Neural progenitor cell (in vitro differentiated cells): ENCODE results near the gene HMX2. TPM values are rescaled to one million over a fixed set of nuclear protein-coding genes. Genes with fewer than 3 reads are reported as not detected.

Experiments
- DNase-seq: peaks from one replicate; pipeline ENCODE4 v3.0.0-alpha.2; 2016; ENCODE audit warnings: low spot score
- H2AFZ ChIP-seq: fragments of 200-600 bp; sonication (generic); replicated peaks from 2 replicates; pipeline ENCODE4 v1.6.1; 2016; ENCODE audit warnings: antibody characterized with exemption
- H3F3A ChIP-seq: fragments of 200-600 bp; sonication (generic); 2 replicates; pipeline ENCODE4 v1.6.1; 2016; ENCODE audit warnings: antibody characterized with exemption, low read depth
- H3K27ac ChIP-seq: fragments of 200-600 bp; sonication (generic); 2 replicates; pipeline ENCODE4 v1.5.1; 2016; ENCODE audit warnings: mild to moderate bottlenecking
- H3K27me3 ChIP-seq: fragments of 200-600 bp; sonication (generic); 2 replicates; pipeline ENCODE4 v1.6.1; 2016; ENCODE audit warnings: mild to moderate bottlenecking, moderate library complexity
- H3K36me3 ChIP-seq: fragments of 200-600 bp; sonication (generic); 2 replicates; pipeline ENCODE4 v1.5.1; 2016
- H3K4me1 ChIP-seq: fragments of 200-600 bp; sonication (generic); 2 replicates; pipeline ENCODE4 v1.6.1; 2016; ENCODE audit warnings: mixed run types
- H3K4me2 ChIP-seq: fragments of 200-600 bp; sonication (generic); 2 replicates; pipeline ENCODE4 v1.6.1; 2016
- H3K4me3 ChIP-seq: fragments of 200-600 bp; sonication (generic); 2 replicates; pipeline ENCODE4 v1.5.1; 2016
- H3K79me2 ChIP-seq: fragments of 200-600 bp; sonication (generic); 2 replicates; pipeline ENCODE4 v1.6.1; 2016; ENCODE audit warnings: low read depth
- H3K9ac ChIP-seq: fragments of 200-600 bp; sonication (generic); 2 replicates; pipeline ENCODE4 v1.6.1; 2016
- H3K9me3 ChIP-seq: fragments of 200-600 bp; sonication (generic); 2 replicates; pipeline ENCODE4 v1.5.1; 2016; ENCODE audit warnings: low read depth
- H4K20me1 ChIP-seq: fragments of 200-600 bp; sonication (generic); 2 replicates; pipeline ENCODE4 v1.6.1; 2016; ENCODE audit warnings: low read depth
- H3K27ac Mint-ChIP-seq: 3 replicates; pipeline ENCODE4 v1.8.0; 2021; ENCODE audit warnings: mixed read lengths
- H3K27me3 Mint-ChIP-seq: 2 replicates; pipeline ENCODE4 v1.8.0; 2022; ENCODE audit warnings: low read depth, mild to moderate bottlenecking, inconsistent platforms, moderate library complexity, mixed read lengths; ENCODE audit not compliant: insufficient read depth
- H3K36me3 Mint-ChIP-seq: 3 replicates; pipeline ENCODE4 v1.8.0; 2021; ENCODE audit warnings: mixed read lengths
- H3K4me1 Mint-ChIP-seq: 3 replicates; pipeline ENCODE4 v1.8.0; 2021; ENCODE audit warnings: mixed read lengths
- H3K4me3 Mint-ChIP-seq: 3 replicates; pipeline ENCODE4 v1.8.0; 2021; ENCODE audit warnings: mild to moderate bottlenecking, moderate library complexity, mixed read lengths
- H3K9me3 Mint-ChIP-seq: 3 replicates; pipeline ENCODE4 v1.8.0; 2020; ENCODE audit warnings: mixed read lengths
- EZH2 ChIP-seq: fragments of 200-600 bp; sonication (generic); IDR thresholded peaks from 2 replicates; pipeline ENCODE4 v1.6.1; 2017; ENCODE audit warnings: antibody characterized with exemption, mild to moderate bottlenecking, moderate library complexity
- EZH2phosphoT487 ChIP-seq: fragments of 200-600 bp; sonication (generic); IDR thresholded peaks from 2 replicates; pipeline ENCODE4 v1.6.1; 2017; ENCODE audit warnings: antibody characterized with exemption
- total RNA-seq: library from RNA; depleted of rRNA; stranded (reverse); fragments of >200 nt; gene quantifications from 2 replicates; pipeline ENCODE4 v1.2.3, GENCODE V29; 2015; ENCODE audit warnings: low replicate concordance
- TF ChIP-seq, protein P1 (sequence below): fragments of 200-600 bp; sonication (generic); IDR thresholded peaks from 2 replicates; pipeline ENCODE4 v1.5.1; 2017; ENCODE audit warnings: antibody characterized with exemption, mild to moderate bottlenecking

HMX2 gene
- total RNA-seq, 1 donor from 2014 or later = 0.21 TPM

- Histone ChIP-seq H3K4me2 (peak overlapping the region; percentile 69), H3K36me3 (no peaks in the 10 kb centered on the region), H3F3A (peaks cover 69% of the 10 kb centered on the region), H3K9ac (no peak overlapping the region), H3K4me1 (peaks cover 47% of the 10 kb centered on the region), H2AFZ (no peak overlapping the region), H3K9me3 (no peaks in the 10 kb centered on the region), H3K27ac (no peak overlapping the region), H4K20me1 (peaks cover 89% of the 10 kb centered on the region), H3K27me3 (peaks cover 100% of the 10 kb centered on the region), H3K79me2 (no peaks in the 10 kb centered on the region), H3K4me3 (peak overlapping the region; percentile 50)
- no peak for DNase-seq
- peak overlapping the region; percentile 74 for H3K4me3 Mint-ChIP-seq
- TF ChIP-seq, protein P1, sequence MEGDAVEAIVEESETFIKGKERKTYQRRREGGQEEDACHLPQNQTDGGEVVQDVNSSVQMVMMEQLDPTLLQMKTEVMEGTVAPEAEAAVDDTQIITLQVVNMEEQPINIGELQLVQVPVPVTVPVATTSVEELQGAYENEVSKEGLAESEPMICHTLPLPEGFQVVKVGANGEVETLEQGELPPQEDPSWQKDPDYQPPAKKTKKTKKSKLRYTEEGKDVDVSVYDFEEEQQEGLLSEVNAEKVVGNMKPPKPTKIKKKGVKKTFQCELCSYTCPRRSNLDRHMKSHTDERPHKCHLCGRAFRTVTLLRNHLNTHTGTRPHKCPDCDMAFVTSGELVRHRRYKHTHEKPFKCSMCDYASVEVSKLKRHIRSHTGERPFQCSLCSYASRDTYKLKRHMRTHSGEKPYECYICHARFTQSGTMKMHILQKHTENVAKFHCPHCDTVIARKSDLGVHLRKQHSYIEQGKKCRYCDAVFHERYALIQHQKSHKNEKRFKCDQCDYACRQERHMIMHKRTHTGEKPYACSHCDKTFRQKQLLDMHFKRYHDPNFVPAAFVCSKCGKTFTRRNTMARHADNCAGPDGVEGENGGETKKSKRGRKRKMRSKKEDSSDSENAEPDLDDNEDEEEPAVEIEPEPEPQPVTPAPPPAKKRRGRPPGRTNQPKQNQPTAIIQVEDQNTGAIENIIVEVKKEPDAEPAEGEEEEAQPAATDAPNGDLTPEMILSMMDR = no peak
- TF ChIP-seq EZH2 (peak; percentile 90), EZH2phosphoT487 (peak; percentile 96)
- H3K27ac Mint-ChIP-seq = no peak overlapping the region
- H3K36me3 Mint-ChIP-seq = no peaks in the 10 kb centered on the region
- H3K27me3 Mint-ChIP-seq = peaks cover 87% of the 10 kb centered on the region
- H3K4me1 Mint-ChIP-seq = peaks cover 34% of the 10 kb centered on the region
- no peaks in the 10 kb centered on the region for H3K9me3 Mint-ChIP-seq
Observed at GRCh38 chr10:123136221-123136805, 11.6 kb upstream of the HMX2 start.

- DNase-seq = peak; percentile 71
- H3K4me3 Mint-ChIP-seq = peak overlapping the region; percentile 83
- Histone ChIP-seq H3F3A (peaks cover 69% of the 10 kb centered on the region), H3K27me3 (peaks cover 100% of the 10 kb centered on the region), H3K4me2 (peak overlapping the region; percentile 69), H3K27ac (no peak overlapping the region), H3K9ac (no peak overlapping the region), H3K4me1 (peaks cover 47% of the 10 kb centered on the region), H2AFZ (peak overlapping the region; percentile 2), H4K20me1 (peaks cover 95% of the 10 kb centered on the region), H3K4me3 (peak overlapping the region; percentile 50), H3K79me2 (no peaks in the 10 kb centered on the region), H3K9me3 (no peaks in the 10 kb centered on the region), H3K36me3 (no peaks in the 10 kb centered on the region)
- H3K9me3 Mint-ChIP-seq = no peaks in the 10 kb centered on the region
- no peak overlapping the region for H3K27ac Mint-ChIP-seq
- H3K36me3 Mint-ChIP-seq = no peaks in the 10 kb centered on the region
- H3K4me1 Mint-ChIP-seq = peaks cover 34% of the 10 kb centered on the region
- peaks cover 88% of the 10 kb centered on the region for H3K27me3 Mint-ChIP-seq
- peak; percentile 99 for TF ChIP-seq EZH2
- TF ChIP-seq, protein P1 = no peak
- TF ChIP-seq EZH2phosphoT487 = peak; percentile 99
Observed at GRCh38 chr10:123136806-123137642, 10.9 kb upstream of the HMX2 start.

GRCh38 chr10:123139165-123139520 is 8.8 kb upstream of the HMX2 start:
- H3K9me3 ChIP-seq = no peaks in the 10 kb centered on the region
- H3K36me3 ChIP-seq = no peaks in the 10 kb centered on the region
- peak overlapping the region; percentile 29 for H3K4me3 ChIP-seq
- no peak for DNase-seq
- H3K27ac Mint-ChIP-seq = no peak overlapping the region
- H3K79me2 ChIP-seq = no peaks in the 10 kb centered on the region
- TF ChIP-seq EZH2phosphoT487 (no peak), EZH2 (peak; percentile 23)
- TF ChIP-seq, protein P1 = no peak
- H2AFZ ChIP-seq = no peak overlapping the region
- H3K36me3 Mint-ChIP-seq = no peaks in the 10 kb centered on the region
- peaks cover 88% of the 10 kb centered on the region for H3K27me3 Mint-ChIP-seq
- peaks cover 68% of the 10 kb centered on the region for H3F3A ChIP-seq
- H3K4me3 Mint-ChIP-seq = peak overlapping the region; percentile 50
- H3K4me1 ChIP-seq = peaks cover 49% of the 10 kb centered on the region
- no peak overlapping the region for H3K9ac ChIP-seq
- H3K4me2 ChIP-seq = peak overlapping the region; percentile 74
- H3K27me3 ChIP-seq = peaks cover 100% of the 10 kb centered on the region
- H3K4me1 Mint-ChIP-seq = peaks cover 26% of the 10 kb centered on the region
- H3K9me3 Mint-ChIP-seq = no peaks in the 10 kb centered on the region
- H4K20me1 ChIP-seq = peaks cover 98% of the 10 kb centered on the region
- no peak overlapping the region for H3K27ac ChIP-seq
